Measurements from ENCODE around the gene FAM24B.
"Not testable (repeated sequence)": the region's sequence is repeated elsewhere in the genome, so short reads cannot be mapped to it uniquely, and the experiment has no call there.

Gene FAM24B

GRCh38 chr10:122864194-122864592, 15.2 kb downstream of the FAM24B start:
- no peak overlapping the region for H3K27ac ChIP-seq
- no peak for TF ChIP-seq CTCF (conservative IDR thresholded peaks at IDR 0.05)

GRCh38 chr10:122863216-122864193, 15.9 kb downstream of the FAM24B start:
- no peak overlapping the region for H3K27ac ChIP-seq
- no peak for TF ChIP-seq CTCF (conservative IDR thresholded peaks at IDR 0.05)

GRCh38 chr10:122861711-122862161, 17.6 kb downstream of the FAM24B start:
- no peak overlapping the region for H3K27ac ChIP-seq
- no peak for TF ChIP-seq CTCF (conservative IDR thresholded peaks at IDR 0.05)

- TF ChIP-seq CTCF (conservative IDR thresholded peaks at IDR 0.05) = no peak
- no peak overlapping the region for H3K27ac ChIP-seq
Observed at GRCh38 chr10:122859527-122859926, 19.9 kb downstream of the FAM24B start.

GRCh38 chr10:122858042-122858441, 21.3 kb downstream of the FAM24B start:
- not testable (repeated sequence) for H3K27ac ChIP-seq

- no peak overlapping the region for H3K27ac ChIP-seq
- no peak for TF ChIP-seq CTCF (conservative IDR thresholded peaks at IDR 0.05)
Observed at GRCh38 chr10:122856902-122857301, 22.5 kb downstream of the FAM24B start.

GRCh38 chr10:122855745-122856144, 23.6 kb downstream of the FAM24B start:
- H3K27ac ChIP-seq = no peak overlapping the region
- TF ChIP-seq CTCF (conservative IDR thresholded peaks at IDR 0.05) = no peak

- no peak for TF ChIP-seq CTCF (conservative IDR thresholded peaks at IDR 0.05)
- no peak overlapping the region for H3K27ac ChIP-seq
Observed at GRCh38 chr10:122854648-122855047, 24.7 kb downstream of the FAM24B start.

All from VCaP (cell line).